ENCODE results near the gene PRPF18. TPM values are rescaled to one million over a fixed set of nuclear protein-coding genes. Genes with fewer than 3 reads are reported as not detected.

Gene PRPF18
- total RNA-seq, 1 donor from 2014 or later, result 26.1 TPM

DNA sequence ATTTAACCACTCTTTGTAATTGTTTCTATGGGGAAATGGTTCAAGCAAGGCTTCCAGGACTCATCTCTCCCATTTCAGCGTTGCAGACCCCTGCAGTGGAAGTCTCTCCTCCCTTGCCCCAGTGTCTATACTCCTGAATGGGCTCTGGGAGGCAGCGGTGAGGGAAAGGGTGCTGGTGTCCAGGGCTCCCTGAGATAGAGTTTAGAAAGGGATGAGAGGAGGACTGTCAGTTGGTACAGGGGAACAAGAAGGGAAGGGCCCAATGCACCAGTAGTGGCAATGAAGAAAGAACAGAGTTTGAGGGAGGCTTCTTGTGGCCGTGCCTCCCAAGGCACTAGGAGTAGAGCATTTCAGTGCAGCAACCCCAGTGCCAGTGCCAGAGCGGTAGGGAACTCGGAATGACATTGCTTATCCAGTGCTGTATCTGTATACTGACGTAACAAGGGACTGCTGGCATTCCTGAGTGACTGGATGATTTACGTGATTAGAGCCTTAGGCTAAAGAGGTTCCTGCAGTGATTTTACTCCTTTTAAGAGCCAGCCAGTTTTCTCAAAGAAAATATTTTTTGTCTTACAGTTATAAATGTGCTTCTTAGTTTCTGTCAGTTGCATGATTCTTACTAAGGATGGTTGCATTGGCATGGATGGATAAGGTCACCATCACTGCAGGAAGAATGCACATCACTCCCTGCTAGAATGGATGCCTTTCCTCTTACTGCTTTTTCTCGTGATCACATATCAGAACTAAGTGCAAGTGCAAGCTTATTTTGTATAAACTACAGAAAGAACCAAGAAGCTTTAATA lies 28.0 kb downstream of the PRPF18 start:
- ChIA-PET POLR2A (no interaction called here), CTCF (no interaction called here)
- no peak overlapping the region for H3K27ac Mint-ChIP-seq
- H3K9me3 Mint-ChIP-seq, result no peaks in the 10 kb centered on the region
- intact Hi-C loops (cut with micrococcal nuclease), result no loop called here
- TF ChIP-seq, protein P1, sequence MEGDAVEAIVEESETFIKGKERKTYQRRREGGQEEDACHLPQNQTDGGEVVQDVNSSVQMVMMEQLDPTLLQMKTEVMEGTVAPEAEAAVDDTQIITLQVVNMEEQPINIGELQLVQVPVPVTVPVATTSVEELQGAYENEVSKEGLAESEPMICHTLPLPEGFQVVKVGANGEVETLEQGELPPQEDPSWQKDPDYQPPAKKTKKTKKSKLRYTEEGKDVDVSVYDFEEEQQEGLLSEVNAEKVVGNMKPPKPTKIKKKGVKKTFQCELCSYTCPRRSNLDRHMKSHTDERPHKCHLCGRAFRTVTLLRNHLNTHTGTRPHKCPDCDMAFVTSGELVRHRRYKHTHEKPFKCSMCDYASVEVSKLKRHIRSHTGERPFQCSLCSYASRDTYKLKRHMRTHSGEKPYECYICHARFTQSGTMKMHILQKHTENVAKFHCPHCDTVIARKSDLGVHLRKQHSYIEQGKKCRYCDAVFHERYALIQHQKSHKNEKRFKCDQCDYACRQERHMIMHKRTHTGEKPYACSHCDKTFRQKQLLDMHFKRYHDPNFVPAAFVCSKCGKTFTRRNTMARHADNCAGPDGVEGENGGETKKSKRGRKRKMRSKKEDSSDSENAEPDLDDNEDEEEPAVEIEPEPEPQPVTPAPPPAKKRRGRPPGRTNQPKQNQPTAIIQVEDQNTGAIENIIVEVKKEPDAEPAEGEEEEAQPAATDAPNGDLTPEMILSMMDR (IDR thresholded peaks at IDR 0.05), result no peak
- no peak for ATAC-seq (ENCODE audit: low read depth)
- no peaks in the 10 kb centered on the region for H3K27me3 Mint-ChIP-seq
- peaks cover 88% of the 10 kb centered on the region for H3K36me3 Mint-ChIP-seq (ENCODE audit: low read depth)
- no peak for DNase-seq
- no peak overlapping the region for H3K4me3 Mint-ChIP-seq
- no peaks in the 10 kb centered on the region for H3K4me1 Mint-ChIP-seq

DNA sequence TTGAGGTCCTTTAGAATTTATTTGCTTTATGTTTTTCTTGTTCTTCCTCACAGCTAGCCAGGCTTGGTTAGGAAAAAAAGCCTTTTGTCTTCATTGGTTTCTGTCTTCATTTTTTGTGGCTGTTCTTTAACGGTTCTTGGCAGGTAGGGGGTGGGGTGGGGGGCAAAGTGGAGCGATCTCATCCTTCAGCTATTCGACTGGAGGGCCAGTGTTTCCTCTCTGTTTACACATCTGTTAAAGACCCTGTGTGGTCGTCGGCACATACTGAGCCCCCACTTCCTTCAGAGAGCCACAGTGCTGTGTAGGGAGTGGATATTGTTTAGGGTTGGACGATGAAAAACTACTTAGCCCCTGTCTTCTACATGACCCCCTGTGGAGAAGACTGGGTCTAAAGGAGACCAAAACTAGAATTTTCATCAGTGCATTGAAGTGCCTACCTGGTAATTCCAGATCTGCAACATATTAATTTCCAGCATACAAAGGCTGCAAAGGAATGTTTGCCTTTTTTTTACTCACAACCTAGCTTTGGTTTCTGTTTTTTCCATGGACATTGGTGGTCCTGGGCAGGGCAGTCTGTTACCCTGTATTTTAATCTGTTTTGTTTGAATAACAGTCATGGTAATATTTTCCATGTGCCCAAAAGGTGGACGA lies 29.0 kb downstream of the PRPF18 start:
- CTCF ChIA-PET, result no interaction called here
- peaks cover 83% of the 10 kb centered on the region for H3K36me3 Mint-ChIP-seq (ENCODE audit: low read depth)

DNA sequence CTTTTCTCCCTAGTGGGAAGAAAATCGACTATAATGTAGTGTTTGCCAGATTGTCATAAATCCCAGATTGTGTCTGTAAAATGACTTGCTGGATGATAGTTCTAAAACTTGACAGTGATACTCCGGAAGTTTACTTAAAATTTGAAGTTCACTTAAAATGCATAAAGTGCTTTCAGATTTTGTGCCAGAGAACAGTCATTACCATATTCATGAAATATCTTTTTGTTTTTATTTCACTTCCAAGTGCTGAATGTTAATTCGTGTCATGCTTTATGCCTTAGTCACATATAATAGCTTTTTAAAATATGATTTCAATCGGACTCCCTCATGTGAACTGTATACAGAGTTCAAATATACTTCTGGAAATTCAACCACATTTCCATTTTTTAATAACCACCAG lies 30.4 kb downstream of the PRPF18 start:
- POLR2A ChIA-PET, result no interaction called here
- H3K27me3 Mint-ChIP-seq, result no peaks in the 10 kb centered on the region
- no peaks in the 10 kb centered on the region for H3K9me3 Mint-ChIP-seq
- DNase-seq, result no peak
- no peak overlapping the region for H3K4me3 Mint-ChIP-seq
- no peak for ATAC-seq (ENCODE audit: low read depth)
- CTCF ChIA-PET, result no interaction called here
- H3K4me1 Mint-ChIP-seq, result no peaks in the 10 kb centered on the region
- peaks cover 83% of the 10 kb centered on the region for H3K36me3 Mint-ChIP-seq (ENCODE audit: low read depth)
- intact Hi-C loops (cut with micrococcal nuclease), result no loop called here
- H3K27ac Mint-ChIP-seq, result no peak overlapping the region
- TF ChIP-seq, protein P1 (IDR thresholded peaks at IDR 0.05), result no peak

More for the DNA sequence above, 29.0 kb downstream of the PRPF18 start:
- Mint-ChIP-seq H3K27me3 (no peaks in the 10 kb centered on the region), H3K27ac (no peak overlapping the region), H3K9me3 (no peaks in the 10 kb centered on the region), H3K4me3 (no peak overlapping the region), H3K4me1 (no peaks in the 10 kb centered on the region)
- ATAC-seq (ENCODE audit: low read depth) (no peak), DNase-seq (no peak)
- TF ChIP-seq, protein P1 (IDR thresholded peaks at IDR 0.05), result no peak
- intact Hi-C loops (cut with micrococcal nuclease), result no loop called here
- POLR2A ChIA-PET, result interaction anchor here (0.6 kb wide), 1 partner anchor 162 kb away, joined by 5 read pairs; no protein-coding TSS in a partner anchor

DNA sequence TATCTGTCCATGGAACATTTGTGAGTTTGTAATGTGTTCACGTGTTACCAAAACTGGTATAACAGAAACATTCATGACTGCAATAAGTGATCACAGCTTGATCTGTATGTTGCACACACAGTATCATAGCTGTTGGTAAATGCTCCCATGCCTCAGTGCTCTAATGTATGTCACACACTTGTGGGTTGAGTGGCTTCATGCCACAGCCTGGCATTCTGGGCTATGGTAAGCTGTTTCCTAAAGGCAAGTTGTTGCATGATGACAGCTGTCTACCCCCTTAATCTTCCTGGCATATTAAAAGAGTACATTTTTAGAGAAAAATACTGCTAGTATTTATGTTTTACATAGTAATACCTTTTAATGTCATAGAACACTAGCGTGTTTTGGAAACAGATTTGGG lies 35.2 kb downstream of the PRPF18 start:
- Mint-ChIP-seq H3K27me3 (no peaks in the 10 kb centered on the region), H3K4me3 (no peak overlapping the region), H3K9me3 (no peaks in the 10 kb centered on the region), H3K27ac (no peak overlapping the region), H3K36me3 (ENCODE audit: low read depth) (peaks cover 62% of the 10 kb centered on the region), H3K4me1 (no peaks in the 10 kb centered on the region)
- ATAC-seq (ENCODE audit: low read depth) (no peak), DNase-seq (no peak)
- CTCF ChIA-PET, result no interaction called here
- POLR2A ChIA-PET, result no interaction called here
- intact Hi-C loops (cut with micrococcal nuclease), result no loop called here
- TF ChIP-seq, protein P1 (IDR thresholded peaks at IDR 0.05), result no peak

DNA sequence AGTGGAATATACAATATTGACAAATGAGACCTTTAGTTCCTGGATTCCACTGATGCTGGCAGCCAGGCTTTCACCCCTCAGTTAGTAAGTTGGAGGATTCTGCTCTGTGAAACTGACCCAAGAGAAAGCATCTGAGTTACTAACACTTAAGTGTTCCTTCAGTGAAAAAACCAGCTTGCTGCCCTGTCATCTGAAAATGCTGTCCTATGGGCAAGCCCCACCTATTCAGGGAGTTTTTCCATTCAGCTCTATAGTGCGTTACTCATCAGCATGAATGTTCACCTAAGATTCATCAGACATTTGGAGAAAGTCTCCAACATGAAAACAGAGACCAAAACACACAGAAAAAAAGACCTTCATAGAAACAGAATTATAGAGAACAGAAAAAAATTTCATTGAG lies 37.9 kb downstream of the PRPF18 start:
- Mint-ChIP-seq H3K4me1 (no peaks in the 10 kb centered on the region), H3K27me3 (no peaks in the 10 kb centered on the region), H3K4me3 (no peak overlapping the region), H3K36me3 (ENCODE audit: low read depth) (peaks cover 47% of the 10 kb centered on the region), H3K27ac (no peak overlapping the region), H3K9me3 (no peaks in the 10 kb centered on the region)
- DNase-seq (no peak), ATAC-seq (ENCODE audit: low read depth) (no peak)
- intact Hi-C loops (cut with micrococcal nuclease), result no loop called here
- ChIA-PET POLR2A (no interaction called here), CTCF (no interaction called here)
- TF ChIP-seq, protein P1 (IDR thresholded peaks at IDR 0.05), result no peak
